Small intestine (tissue), 7 donors: ENCODE data around the gene SORL1. TPM values are rescaled to one million over a fixed set of nuclear protein-coding genes. Genes with fewer than 3 reads are reported as not detected.

Experiments
- DNase-seq, 2 donors: peaks; one replicate each; pipeline versions ENCODE4 v3.0.0 to v3.0.0-alpha.2; 2013
- FAIRE-seq: peaks from 2 replicates; lab custom pipeline; 2012; peaks lifted over from hg19 to GRCh38; lab: Jason Lieb, UNC
- H3K27ac ChIP-seq, 3 donors: one replicate each; pipeline ENCODE4 v1.5.1; 2013; ENCODE audit warnings: low read length in 2 of 3, mild to moderate bottlenecking in 2 of 3, control low read depth in 1 of 3, inconsistent platforms in 1 of 3, low read depth in 1 of 3, moderate library complexity in 1 of 3
- H3K27me3 ChIP-seq, 3 donors: one replicate each; pipeline ENCODE4 v1.6.1; 2013; ENCODE audit warnings: low read length in 3 of 3, inconsistent platforms in 1 of 3; ENCODE audit not compliant: control insufficient read depth in 3 of 3, insufficient read depth in 3 of 3
- H3K36me3 ChIP-seq, 3 donors: one replicate each; pipeline ENCODE4 v1.6.1; 2013; ENCODE audit warnings: low read length in 3 of 3, inconsistent platforms in 1 of 3, low read depth in 1 of 3, mild to moderate bottlenecking in 1 of 3, moderate library complexity in 1 of 3; ENCODE audit not compliant: control insufficient read depth in 3 of 3, insufficient read depth in 2 of 3
- H3K4me1 ChIP-seq, 3 donors: one replicate each; pipeline ENCODE4 v1.6.1; 2013; ENCODE audit warnings: low read length in 2 of 3, inconsistent platforms in 1 of 3, low read depth in 1 of 3, mild to moderate bottlenecking in 1 of 3, moderate library complexity in 1 of 3; ENCODE audit not compliant: control insufficient read depth in 3 of 3, insufficient read depth in 2 of 3
- H3K4me3 ChIP-seq, 3 donors: one replicate each; pipeline ENCODE4 v1.5.1; 2013; ENCODE audit warnings: low read length in 3 of 3, control low read depth in 1 of 3, inconsistent platforms in 1 of 3, low read depth in 1 of 3, mild to moderate bottlenecking in 1 of 3, moderate library complexity in 1 of 3
- H3K9me3 ChIP-seq, 2 donors: one replicate each; pipeline ENCODE4 v1.6.1; 2013; ENCODE audit warnings: low read depth in 1 of 2, low read length in 1 of 2; ENCODE audit not compliant: control insufficient read depth in 2 of 2, insufficient read depth in 1 of 2
- WGBS, 3 donors: extraction: QIAGEN DNeasy Blood & Tissue Kit; methylation state at CpG; one replicate each; pipeline ENCODE4 v1.1.7; 2013; 5-methylcytosine and 5-hydroxymethylcytosine counted together
- polyA plus RNA-seq, 4 donors: library from polyadenylated mRNA; stranded (reverse) in 3 of 4; unstranded in 1 of 4; fragments of 200-250 nt in 3 of 4; fragments of 120-200 nt in 1 of 4; gene quantifications; one replicate each; pipeline versions ENCODE4 v1.2.1 to v1.2.3, GENCODE V29; 2013
- donor health status: healthy with polysubstance abuse.
- donor health status: control.
- donor health status: control.
- donor health status: Bipolar disorder and iron deficiency.
- donor health status: healthy.

SORL1 gene
- polyA plus RNA-seq, 4 donors = 4.6 to 64.5 (median 5.8) TPM

- peak in 1 of 2 donors; percentile 64 for DNase-seq
- no peaks in the 10 kb centered on the region for H3K36me3 ChIP-seq
- FAIRE-seq = no peak
- H3K27ac ChIP-seq = peak overlapping the region in 1 of 3 donors; percentile 87
- peaks cover 0 to 3% of the 10 kb centered on the region in 2 donors for H3K9me3 ChIP-seq
- 19 to 59% (median 48%) methylated on average over 3 of the region's 3 CpGs for WGBS, 3 donors
- peaks cover 0 to 2% (median 0%) of the 10 kb centered on the region in 3 donors for H3K27me3 ChIP-seq
- H3K4me3 ChIP-seq = no peak overlapping the region
- peaks cover 0 to 46% (median 0%) of the 10 kb centered on the region in 3 donors for H3K4me1 ChIP-seq
Measured at GRCh38 chr11:121670266-121670665, 218.2 kb downstream of the SORL1 start.

GRCh38 chr11:121670805-121671282, 218.7 kb downstream of the SORL1 start:
- Histone ChIP-seq H3K27ac (peak overlapping the region in 1 of 3 donors; percentile 87), H3K9me3 (peaks cover 0 to 3% of the 10 kb centered on the region in 2 donors), H3K4me3 (no peak overlapping the region), H3K4me1 (peaks cover 0 to 46% (median 0%) of the 10 kb centered on the region in 3 donors), H3K36me3 (no peaks in the 10 kb centered on the region), H3K27me3 (peaks cover 0 to 2% (median 0%) of the 10 kb centered on the region in 3 donors)
- FAIRE-seq = no peak
- DNase-seq = no peak
- WGBS, 3 donors = 55 to 60% (median 57%) methylated on average over 5 of the region's 5 CpGs

GRCh38 chr11:121671283-121672168, 219.4 kb downstream of the SORL1 start:
- H3K4me3 ChIP-seq = no peak overlapping the region
- peak overlapping the region in 1 of 3 donors; percentile 87 for H3K27ac ChIP-seq

GRCh38 chr11:121672630-121673487, 220.7 kb downstream of the SORL1 start:
- H3K27ac ChIP-seq = peak overlapping the region in 1 of 3 donors; percentile 87
- FAIRE-seq = no peak

More at GRCh38 chr11:121671283-121672168, 219.4 kb downstream of the SORL1 start:
- Histone ChIP-seq H3K4me1 (peaks cover 0 to 46% (median 0%) of the 10 kb centered on the region in 3 donors), H3K9me3 (peaks cover 0 to 3% of the 10 kb centered on the region in 2 donors), H3K36me3 (no peaks in the 10 kb centered on the region), H3K27me3 (peaks cover 0 to 2% (median 0%) of the 10 kb centered on the region in 3 donors)
- FAIRE-seq (no peak), DNase-seq (peak in 1 of 2 donors; percentile 84)
- WGBS, 3 donors = 23 to 49% (median 37%) methylated on average over 19 of the region's 19 CpGs

DNA sequence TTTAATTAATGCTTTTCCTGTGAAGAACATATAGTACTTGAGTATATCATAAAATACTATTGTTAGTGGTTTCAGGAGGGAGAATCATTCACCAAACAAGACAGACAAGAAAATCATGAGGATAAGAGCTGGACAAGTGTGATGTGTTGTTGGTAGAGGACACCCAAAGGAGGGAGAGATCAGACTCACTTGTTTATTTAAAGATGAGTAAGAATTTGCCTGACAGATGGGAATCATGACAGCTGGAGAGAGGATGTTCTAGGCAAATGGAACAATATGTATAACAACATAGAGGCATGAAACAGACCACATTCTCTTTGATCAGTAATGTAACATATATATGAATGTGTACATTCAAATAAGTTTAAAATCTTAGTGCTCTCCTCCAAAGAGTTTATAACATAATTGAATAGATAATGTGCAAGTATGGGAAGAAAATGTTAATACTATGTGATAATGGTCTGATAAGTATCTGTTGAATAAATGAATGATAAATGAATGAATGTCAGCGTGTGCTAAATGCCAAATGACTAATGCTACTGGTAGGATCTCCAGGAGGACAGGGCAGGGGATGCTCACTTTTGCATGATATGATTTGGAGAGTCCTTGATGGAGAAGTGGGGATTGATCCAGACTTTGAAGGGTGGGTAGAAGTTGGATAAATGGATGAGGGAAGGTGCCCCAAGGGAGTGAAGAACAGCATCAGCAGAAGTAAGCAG, 229.6 kb downstream of the SORL1 start:
- no peaks in the 10 kb centered on the region for H3K36me3 ChIP-seq
- FAIRE-seq = no peak
- H3K27ac ChIP-seq = no peak overlapping the region
- no peak overlapping the region for H3K4me3 ChIP-seq
- no peak for DNase-seq
- H3K9me3 ChIP-seq = no peaks in the 10 kb centered on the region
- 73 to 92% (median 79%) methylated on average over 1 of the region's 1 CpG for WGBS, 3 donors
- peaks cover 0 to 3% (median 0%) of the 10 kb centered on the region in 3 donors for H3K27me3 ChIP-seq
- no peaks in the 10 kb centered on the region for H3K4me1 ChIP-seq

More at GRCh38 chr11:121672630-121673487, 220.7 kb downstream of the SORL1 start:
- no peaks in the 10 kb centered on the region for H3K9me3 ChIP-seq
- peak in 1 of 2 donors; percentile 73 for DNase-seq
- H3K4me1 ChIP-seq = peaks cover 0 to 46% (median 0%) of the 10 kb centered on the region in 3 donors
- no peaks in the 10 kb centered on the region for H3K36me3 ChIP-seq
- no peak overlapping the region for H3K4me3 ChIP-seq
- WGBS, 3 donors = 57 to 67% (median 66%) methylated on average over 12 to 13 of the region's 13 CpGs
- H3K27me3 ChIP-seq = peaks cover 0 to 2% (median 0%) of the 10 kb centered on the region in 3 donors

Other genes starting within 250 kb of the SORL1 start
- gene SC5D, start 159.5 kb upstream of the SORL1 start, polyA plus RNA-seq = 10 to 100 TPM; 17.8 to 54.1 (median 26.3) TPM